Measurements from ENCODE around the gene TNFRSF6B. TPM values are rescaled to one million over a fixed set of nuclear protein-coding genes. Genes with fewer than 3 reads are reported as not detected.

TNFRSF6B gene
- total RNA-seq, 1 experiment from 2014 or later: not detected

DNA sequence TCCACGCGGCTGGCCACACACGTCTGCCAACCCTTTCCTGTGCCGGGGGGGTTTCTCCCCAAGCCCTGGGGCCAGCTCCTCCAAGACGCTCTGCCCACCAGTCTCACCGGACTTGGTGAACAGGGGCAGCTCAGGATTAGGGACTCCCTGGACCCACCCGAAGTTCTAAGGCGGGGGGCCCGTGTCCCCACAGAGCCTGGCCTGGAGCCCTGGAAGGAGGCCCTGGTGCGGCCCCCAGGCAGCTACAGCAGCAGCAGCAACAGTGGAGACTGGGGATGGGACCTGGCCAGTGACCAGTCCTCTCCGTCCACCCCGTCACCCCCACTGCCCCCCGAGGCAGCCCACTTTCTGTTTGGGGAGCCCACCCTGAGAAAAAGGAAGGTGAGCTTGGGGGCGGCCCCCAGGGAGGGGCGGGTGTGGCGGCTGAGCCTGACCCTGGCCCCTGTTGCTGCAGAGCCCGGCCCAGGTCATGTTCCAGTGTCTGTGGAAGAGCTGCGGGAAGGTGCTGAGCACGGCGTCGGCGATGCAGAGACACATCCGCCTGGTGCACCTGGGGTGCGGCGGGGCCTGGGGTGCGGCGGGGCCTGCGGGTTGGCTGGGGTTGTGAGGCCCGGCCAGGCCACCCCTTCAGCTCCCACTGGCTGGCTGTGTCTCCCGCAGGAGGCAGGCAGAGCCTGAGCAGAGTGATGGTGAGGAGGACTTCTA is 45.4 kb downstream of the TNFRSF6B start:
- H3K9me2 ChIP-seq (ENCODE audit: insufficient read depth): no peaks in the 10 kb centered on the region
- no peaks in the 10 kb centered on the region for H3K36me3 ChIP-seq (ENCODE audit: low read depth)
- no peaks in the 10 kb centered on the region for H3K9me3 ChIP-seq (ENCODE audit: insufficient read depth, low read depth)
- TF ChIP-seq, protein P1, sequence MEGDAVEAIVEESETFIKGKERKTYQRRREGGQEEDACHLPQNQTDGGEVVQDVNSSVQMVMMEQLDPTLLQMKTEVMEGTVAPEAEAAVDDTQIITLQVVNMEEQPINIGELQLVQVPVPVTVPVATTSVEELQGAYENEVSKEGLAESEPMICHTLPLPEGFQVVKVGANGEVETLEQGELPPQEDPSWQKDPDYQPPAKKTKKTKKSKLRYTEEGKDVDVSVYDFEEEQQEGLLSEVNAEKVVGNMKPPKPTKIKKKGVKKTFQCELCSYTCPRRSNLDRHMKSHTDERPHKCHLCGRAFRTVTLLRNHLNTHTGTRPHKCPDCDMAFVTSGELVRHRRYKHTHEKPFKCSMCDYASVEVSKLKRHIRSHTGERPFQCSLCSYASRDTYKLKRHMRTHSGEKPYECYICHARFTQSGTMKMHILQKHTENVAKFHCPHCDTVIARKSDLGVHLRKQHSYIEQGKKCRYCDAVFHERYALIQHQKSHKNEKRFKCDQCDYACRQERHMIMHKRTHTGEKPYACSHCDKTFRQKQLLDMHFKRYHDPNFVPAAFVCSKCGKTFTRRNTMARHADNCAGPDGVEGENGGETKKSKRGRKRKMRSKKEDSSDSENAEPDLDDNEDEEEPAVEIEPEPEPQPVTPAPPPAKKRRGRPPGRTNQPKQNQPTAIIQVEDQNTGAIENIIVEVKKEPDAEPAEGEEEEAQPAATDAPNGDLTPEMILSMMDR (conservative IDR thresholded peaks at IDR 0.05): no peak
- TF ChIP-seq EZH2 (IDR thresholded peaks at IDR 0.05; ENCODE audit: low read depth): no peak
- no peak overlapping the region for H2AFZ ChIP-seq
- peak overlapping the region; percentile 44; the same call in 1 of the 2 replicates for H3K4me3 ChIP-seq
- H3K79me2 ChIP-seq (ENCODE audit: low read depth): peaks cover 10% of the 10 kb centered on the region; the same call in 1 of the 2 replicates
- CTCF ChIA-PET: interaction anchor here (1.3 kb wide), 1 partner anchor 100 kb away, joined by 18 read pairs; no protein-coding TSS in a partner anchor
- POLR2A ChIA-PET (ENCODE audit: unreplicated experiment): interaction anchor here (0.6 kb wide), 2 partner anchors 34 to 647 kb away, joined by 3 to 4 read pairs; partner anchors contain the start of genes ARFRP1 and ZGPAT
- intact Hi-C loops (cut with micrococcal nuclease; ENCODE audit: unreplicated experiment): loop anchor here (1.0 to 2.0 kb wide), 2 partner anchors 123 to 205 kb away; partner anchors contain the start of genes PTK6 and TPD52L2
- DNase-seq: no peak
- BruUV-seq (replicated peaks): no TSS peak
- H3F3A ChIP-seq (ENCODE audit: insufficient read depth, low read depth): peaks cover 37% of the 10 kb centered on the region
- H3K4me2 ChIP-seq: peak overlapping the region; percentile 72
- no peak overlapping the region for H3K27ac ChIP-seq
- no peaks in the 10 kb centered on the region; the same call in 1 of the 2 replicates for H4K20me1 ChIP-seq (ENCODE audit: insufficient read depth)
- H3K4me1 ChIP-seq (replicated peaks; ENCODE audit: insufficient read depth): peaks cover 9% of the 10 kb centered on the region
- no peaks in the 10 kb centered on the region for H3K27me3 ChIP-seq (ENCODE audit: insufficient read depth, low read depth)

GRCh38 chr20:63742381-63743024 is 46.1 kb downstream of the TNFRSF6B start:
- DNase-seq: no peak
- intact Hi-C loops (cut with micrococcal nuclease; ENCODE audit: unreplicated experiment): no loop called here
- Histone ChIP-seq H3K9me3 (ENCODE audit: insufficient read depth, low read depth) (no peaks in the 10 kb centered on the region), H3K27me3 (ENCODE audit: insufficient read depth, low read depth) (no peaks in the 10 kb centered on the region), H3K4me1 (replicated peaks; ENCODE audit: insufficient read depth) (peaks cover 9% of the 10 kb centered on the region), H3K4me2 (no peak overlapping the region), H3K27ac (no peak overlapping the region), H4K20me1 (ENCODE audit: insufficient read depth) (no peaks in the 10 kb centered on the region; the same call in 1 of the 2 replicates), H3K4me3 (no peak overlapping the region), H3F3A (ENCODE audit: insufficient read depth, low read depth) (peaks cover 36% of the 10 kb centered on the region), H3K79me2 (ENCODE audit: low read depth) (peaks cover 10% of the 10 kb centered on the region; the same call in 1 of the 2 replicates), H2AFZ (no peak overlapping the region), H3K9me2 (ENCODE audit: insufficient read depth) (no peaks in the 10 kb centered on the region), H3K36me3 (ENCODE audit: low read depth) (no peaks in the 10 kb centered on the region)
- ChIA-PET CTCF (interaction anchor here (0.5 kb wide), 1 partner anchor 543 kb away, joined by 3 read pairs; no protein-coding TSS in a partner anchor), POLR2A (ENCODE audit: unreplicated experiment) (no interaction called here)
- no peak for TF ChIP-seq EZH2 (IDR thresholded peaks at IDR 0.05; ENCODE audit: low read depth)
- TF ChIP-seq, protein P1 (conservative IDR thresholded peaks at IDR 0.05): no peak
- BruUV-seq (replicated peaks): no TSS peak

DNA sequence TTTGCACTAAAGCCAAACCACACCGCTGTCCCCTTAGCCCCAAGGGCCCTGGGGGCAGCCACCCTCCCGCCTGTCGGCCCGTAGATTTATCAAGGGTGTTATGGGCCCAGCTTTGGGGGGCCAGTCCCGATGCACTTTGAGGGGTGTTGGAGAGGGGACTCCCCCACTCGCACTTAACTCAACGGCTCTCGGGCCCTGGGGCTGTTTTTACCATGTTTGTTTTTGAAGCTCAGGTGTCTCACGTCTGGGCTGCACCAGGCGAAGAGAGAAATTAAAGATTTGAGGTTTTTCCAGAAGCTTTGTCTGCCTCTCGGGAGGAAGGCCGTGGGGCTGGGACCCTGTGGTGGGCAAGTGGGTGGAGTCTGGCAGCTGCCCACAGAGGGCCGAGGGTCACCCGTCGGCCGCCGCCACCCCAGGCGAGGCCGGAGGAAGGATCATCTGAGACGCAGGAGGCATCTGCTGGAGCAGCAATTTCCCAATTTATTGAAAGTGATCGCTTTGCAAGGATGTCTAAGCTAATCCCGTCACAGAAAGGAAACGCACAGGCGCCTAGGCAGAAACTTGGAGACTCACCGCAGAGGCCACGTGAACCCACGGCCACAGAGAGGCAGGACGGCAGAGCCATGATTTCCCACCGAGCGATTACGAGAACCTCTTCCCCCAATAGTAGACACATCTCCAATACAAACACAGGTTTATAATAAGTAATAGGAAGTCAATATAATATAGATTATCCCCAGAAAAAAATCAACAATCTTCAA is 46.9 kb downstream of the TNFRSF6B start:
- no peak for DNase-seq
- no TSS peak for BruUV-seq (replicated peaks)
- H3K9me2 ChIP-seq (ENCODE audit: insufficient read depth): no peaks in the 10 kb centered on the region
- no peak overlapping the region for H3K4me3 ChIP-seq
- H3K27ac ChIP-seq: no peak overlapping the region
- H3K4me1 ChIP-seq (replicated peaks; ENCODE audit: insufficient read depth): peaks cover 9% of the 10 kb centered on the region
- TF ChIP-seq EZH2 (IDR thresholded peaks at IDR 0.05; ENCODE audit: low read depth): no peak
- TF ChIP-seq, protein P1 (conservative IDR thresholded peaks at IDR 0.05): no peak
- H2AFZ ChIP-seq: no peak overlapping the region
- H4K20me1 ChIP-seq (ENCODE audit: insufficient read depth): no peaks in the 10 kb centered on the region; the same call in 1 of the 2 replicates
- peaks cover 36% of the 10 kb centered on the region for H3F3A ChIP-seq (ENCODE audit: insufficient read depth, low read depth)
- peaks cover 10% of the 10 kb centered on the region; the same call in 1 of the 2 replicates for H3K79me2 ChIP-seq (ENCODE audit: low read depth)
- no peaks in the 10 kb centered on the region for H3K27me3 ChIP-seq (ENCODE audit: insufficient read depth, low read depth)
- no peaks in the 10 kb centered on the region for H3K36me3 ChIP-seq (ENCODE audit: low read depth)
- no peaks in the 10 kb centered on the region for H3K9me3 ChIP-seq (ENCODE audit: insufficient read depth, low read depth)
- POLR2A ChIA-PET (ENCODE audit: unreplicated experiment): interaction anchor here (1.0 kb wide), 1 partner anchor 56 kb away, joined by 4 read pairs; no protein-coding TSS in a partner anchor
- H3K4me2 ChIP-seq: no peak overlapping the region
- CTCF ChIA-PET: interaction anchor here (0.5 kb wide), 1 partner anchor 543 kb away, joined by 3 read pairs; no protein-coding TSS in a partner anchor
- intact Hi-C loops (cut with micrococcal nuclease; ENCODE audit: unreplicated experiment): no loop called here

Data from PC-9 (cell line).